Measurements from ENCODE around the gene GABBR2.

- TF ChIP-seq, protein P1, sequence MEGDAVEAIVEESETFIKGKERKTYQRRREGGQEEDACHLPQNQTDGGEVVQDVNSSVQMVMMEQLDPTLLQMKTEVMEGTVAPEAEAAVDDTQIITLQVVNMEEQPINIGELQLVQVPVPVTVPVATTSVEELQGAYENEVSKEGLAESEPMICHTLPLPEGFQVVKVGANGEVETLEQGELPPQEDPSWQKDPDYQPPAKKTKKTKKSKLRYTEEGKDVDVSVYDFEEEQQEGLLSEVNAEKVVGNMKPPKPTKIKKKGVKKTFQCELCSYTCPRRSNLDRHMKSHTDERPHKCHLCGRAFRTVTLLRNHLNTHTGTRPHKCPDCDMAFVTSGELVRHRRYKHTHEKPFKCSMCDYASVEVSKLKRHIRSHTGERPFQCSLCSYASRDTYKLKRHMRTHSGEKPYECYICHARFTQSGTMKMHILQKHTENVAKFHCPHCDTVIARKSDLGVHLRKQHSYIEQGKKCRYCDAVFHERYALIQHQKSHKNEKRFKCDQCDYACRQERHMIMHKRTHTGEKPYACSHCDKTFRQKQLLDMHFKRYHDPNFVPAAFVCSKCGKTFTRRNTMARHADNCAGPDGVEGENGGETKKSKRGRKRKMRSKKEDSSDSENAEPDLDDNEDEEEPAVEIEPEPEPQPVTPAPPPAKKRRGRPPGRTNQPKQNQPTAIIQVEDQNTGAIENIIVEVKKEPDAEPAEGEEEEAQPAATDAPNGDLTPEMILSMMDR (IDR thresholded peaks at IDR 0.05): no peak
- TF ChIP-seq POLR2A (IDR thresholded peaks at IDR 0.05): no peak
Measured at GRCh38 chr9:98558575-98558974, 150.2 kb downstream of the GABBR2 start.

All from right lobe of liver (tissue), 4 donors.